Tibial nerve (tissue), 3 donors: ENCODE measurements around the gene ZFR.

Source experiments
- POLR2A ChIP-seq, 2 donors: fragments of 450-650 bp; IDR thresholded peaks; one replicate each; pipeline ENCODE4 v1.6.1; 2017; ENCODE audit warnings: antibody characterized with exemption in 2 of 2, mild to moderate bottlenecking in 2 of 2, moderate library complexity in 2 of 2
- TF ChIP-seq, protein P1 (sequence below), 5 experiments: fragments of 200-600 bp in 3 of 5; fragments of 450-650 bp in 2 of 5; sonication (generic) in 3 of 5; IDR thresholded peaks; one replicate each; pipeline ENCODE4 v1.5.1; 2016 to 2019; ENCODE audit warnings: antibody characterized with exemption in 5 of 5, mild to moderate bottlenecking in 3 of 5, moderate library complexity in 2 of 5

DNA sequence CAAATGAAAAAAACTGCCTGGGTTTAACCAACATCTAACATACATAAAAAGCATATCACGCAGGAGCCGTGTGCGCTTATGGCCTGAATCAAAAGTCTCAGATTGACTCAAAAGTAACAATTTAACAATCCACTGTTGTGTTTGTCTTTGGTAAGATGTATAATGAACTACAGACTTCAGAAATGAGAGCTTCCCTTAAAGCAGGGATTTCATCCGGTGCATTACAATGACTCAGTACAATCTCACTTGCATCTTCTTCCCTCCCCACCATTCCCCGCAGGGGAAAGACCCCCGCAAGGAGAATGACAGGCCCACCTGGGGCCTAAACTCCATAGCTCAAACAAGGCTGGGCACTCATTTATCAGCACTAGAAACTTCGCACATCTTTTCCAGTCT is 1.4 kb downstream of the ZFR start:
- TF ChIP-seq, protein P1, sequence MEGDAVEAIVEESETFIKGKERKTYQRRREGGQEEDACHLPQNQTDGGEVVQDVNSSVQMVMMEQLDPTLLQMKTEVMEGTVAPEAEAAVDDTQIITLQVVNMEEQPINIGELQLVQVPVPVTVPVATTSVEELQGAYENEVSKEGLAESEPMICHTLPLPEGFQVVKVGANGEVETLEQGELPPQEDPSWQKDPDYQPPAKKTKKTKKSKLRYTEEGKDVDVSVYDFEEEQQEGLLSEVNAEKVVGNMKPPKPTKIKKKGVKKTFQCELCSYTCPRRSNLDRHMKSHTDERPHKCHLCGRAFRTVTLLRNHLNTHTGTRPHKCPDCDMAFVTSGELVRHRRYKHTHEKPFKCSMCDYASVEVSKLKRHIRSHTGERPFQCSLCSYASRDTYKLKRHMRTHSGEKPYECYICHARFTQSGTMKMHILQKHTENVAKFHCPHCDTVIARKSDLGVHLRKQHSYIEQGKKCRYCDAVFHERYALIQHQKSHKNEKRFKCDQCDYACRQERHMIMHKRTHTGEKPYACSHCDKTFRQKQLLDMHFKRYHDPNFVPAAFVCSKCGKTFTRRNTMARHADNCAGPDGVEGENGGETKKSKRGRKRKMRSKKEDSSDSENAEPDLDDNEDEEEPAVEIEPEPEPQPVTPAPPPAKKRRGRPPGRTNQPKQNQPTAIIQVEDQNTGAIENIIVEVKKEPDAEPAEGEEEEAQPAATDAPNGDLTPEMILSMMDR (IDR thresholded peaks at IDR 0.05): no peak
- TF ChIP-seq POLR2A (IDR thresholded peaks at IDR 0.05): no peak
